ENCODE measurements around the gene TMEM272.
"Not testable (repeated sequence)": the region's sequence is repeated elsewhere in the genome, so short reads cannot be mapped to it uniquely, and the experiment has no call there.

Gene TMEM272

DNA sequence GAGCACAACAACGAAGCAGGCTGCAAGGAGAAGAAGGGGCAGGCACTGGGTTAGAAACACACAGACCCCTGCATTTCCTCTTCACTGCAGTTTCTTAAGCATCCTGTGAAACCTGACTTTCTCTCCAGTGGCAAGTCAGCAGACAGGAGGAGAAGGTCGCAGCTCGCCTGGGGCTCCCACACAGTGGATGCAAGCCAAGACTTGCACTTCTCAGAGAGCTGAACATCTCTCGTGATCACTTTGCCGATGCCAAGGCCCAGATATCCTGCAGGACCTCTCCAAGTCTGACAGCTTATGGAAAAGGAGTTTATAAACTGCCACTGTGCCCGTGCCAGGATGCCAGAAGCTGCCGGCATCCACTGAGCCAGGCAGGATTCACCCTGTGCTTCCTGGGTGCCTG lies 18.4 kb downstream of the TMEM272 start:
- peak in 1 of 58 donors; percentile 11 for DNase-seq

DNA sequence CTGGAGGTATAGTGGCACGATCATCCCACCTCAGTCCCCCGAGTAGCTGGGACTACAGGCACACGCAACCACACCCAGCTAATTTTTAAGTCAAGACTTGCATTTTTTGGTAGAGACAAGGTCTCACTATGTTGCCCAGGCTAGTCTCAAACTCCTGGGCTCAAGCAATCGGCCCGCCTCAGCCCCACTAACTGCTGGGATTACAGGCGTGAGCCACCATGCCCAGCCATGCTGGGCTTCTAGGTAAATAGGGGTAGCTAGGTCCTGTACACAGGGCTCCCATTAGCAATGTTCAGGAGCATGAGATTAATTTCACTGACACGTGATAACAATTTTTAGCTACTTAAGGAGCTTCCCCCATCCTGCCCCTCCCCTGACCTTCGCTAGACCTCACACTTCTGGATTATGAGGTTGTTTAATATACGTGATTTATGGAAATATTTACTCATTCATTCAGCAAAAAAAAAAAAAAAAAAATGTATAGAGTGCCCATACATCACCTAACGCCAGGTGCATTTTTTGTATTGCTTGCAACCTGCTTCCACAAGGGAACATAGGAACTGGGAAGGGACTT lies 19.2 kb downstream of the TMEM272 start:
- no peak for DNase-seq

GRCh38 chr13:51825165-51825592 lies 19.8 kb downstream of the TMEM272 start:
- no peak for DNase-seq

DNA sequence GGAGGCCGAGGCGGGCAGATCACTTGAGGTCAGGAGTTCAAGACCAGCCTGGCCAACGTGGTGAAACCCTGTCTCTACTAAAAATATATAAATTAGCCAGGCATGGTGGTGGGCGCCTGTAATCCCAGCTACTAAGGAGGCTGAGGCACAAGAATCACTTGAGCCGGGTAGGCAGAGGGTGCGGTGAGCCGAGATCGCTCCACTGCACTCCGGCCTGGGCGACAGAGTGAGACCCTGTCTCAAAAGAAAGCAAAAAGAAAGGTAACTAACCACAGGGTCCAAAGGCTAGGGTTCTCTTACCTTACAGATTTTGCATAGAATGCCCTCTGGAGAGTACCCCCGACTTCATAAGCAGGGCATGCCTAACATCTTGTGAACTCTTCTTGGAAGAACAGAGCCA lies 20.3 kb downstream of the TMEM272 start:
- DNase-seq, result not testable (repeated sequence)

DNA sequence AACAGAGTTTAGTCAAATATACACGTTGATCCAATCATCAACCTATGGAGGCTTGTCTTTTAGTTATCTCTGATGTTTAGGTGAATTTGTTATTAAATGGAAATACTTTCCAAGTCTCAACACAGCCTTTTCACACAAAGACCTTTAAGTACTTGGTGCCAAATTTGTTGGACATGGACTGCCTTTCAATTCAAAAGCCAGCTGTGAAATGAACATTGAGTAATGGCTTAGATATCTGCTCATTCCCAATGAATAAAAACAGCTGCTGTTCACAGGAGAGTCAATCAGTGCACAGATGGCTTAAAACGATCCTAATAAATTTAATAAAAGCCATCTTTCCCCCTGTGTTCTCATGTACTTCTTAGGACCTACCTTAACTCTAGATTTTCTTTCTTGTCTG lies 21.1 kb downstream of the TMEM272 start:
- DNase-seq, result no peak

DNA sequence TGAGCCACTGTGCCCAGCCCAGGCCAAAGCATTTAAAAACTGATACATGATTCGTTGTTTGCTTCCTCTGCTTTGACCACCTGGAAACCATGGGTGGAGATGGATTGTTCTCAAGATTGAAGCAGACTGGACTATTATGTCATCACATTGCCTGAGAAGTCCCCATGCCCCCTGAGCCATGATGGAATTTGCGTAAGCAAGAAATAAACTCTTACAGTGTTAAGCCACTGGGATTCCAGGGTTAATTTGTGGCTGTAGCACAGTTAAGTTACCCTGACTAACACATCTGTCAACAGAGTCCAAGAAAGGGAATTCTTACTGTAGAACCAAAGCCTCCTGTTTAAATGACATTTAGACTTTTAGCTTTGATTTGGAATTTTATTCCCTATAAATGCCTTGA lies 21.6 kb downstream of the TMEM272 start:
- no peak for DNase-seq

GRCh38 chr13:51822106-51822815 lies 22.7 kb downstream of the TMEM272 start:
- no peak for DNase-seq

DNA sequence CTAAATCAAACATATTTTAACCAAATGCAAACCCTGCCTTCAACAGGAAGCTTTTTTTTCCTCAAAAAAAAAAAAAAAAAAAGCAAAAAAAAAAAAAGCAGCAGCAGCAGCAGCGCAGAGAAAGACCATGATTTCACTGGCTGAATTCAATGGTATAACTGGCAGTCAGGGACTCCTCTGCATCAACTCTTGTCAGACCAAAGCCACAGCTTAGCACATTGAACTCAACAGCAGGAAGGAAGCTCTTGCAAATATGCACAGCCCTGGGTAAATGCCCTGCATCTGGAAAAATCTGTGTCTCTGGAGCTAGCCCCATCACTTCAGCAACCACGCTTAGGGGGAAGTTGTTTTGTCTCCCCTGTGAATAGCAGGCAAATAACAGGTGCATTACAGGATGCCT lies 23.4 kb downstream of the TMEM272 start:
- no peak for DNase-seq

GRCh38 chr13:51820016-51820597 lies 24.9 kb downstream of the TMEM272 start:
- DNase-seq, result no peak

DNA sequence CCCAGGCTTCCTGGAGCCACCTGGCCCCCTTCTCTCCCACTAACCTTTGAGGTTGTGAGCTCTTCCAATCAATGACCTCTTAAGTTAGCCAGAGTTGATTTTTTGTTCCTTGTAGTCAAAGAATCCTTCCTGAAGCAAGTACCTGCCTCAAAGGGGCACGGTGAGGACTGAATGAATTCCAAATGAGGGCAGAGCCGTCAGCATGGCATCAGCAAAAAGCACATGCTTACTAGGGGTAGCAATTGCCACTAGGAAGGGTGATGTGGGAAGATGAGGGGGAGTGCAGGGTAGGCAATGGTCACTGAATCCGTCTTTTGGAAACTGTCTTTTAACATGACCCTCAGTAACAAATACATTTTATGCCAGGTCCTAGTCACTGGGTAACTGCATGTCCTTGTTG lies 25.4 kb downstream of the TMEM272 start:
- no peak for DNase-seq

DNA sequence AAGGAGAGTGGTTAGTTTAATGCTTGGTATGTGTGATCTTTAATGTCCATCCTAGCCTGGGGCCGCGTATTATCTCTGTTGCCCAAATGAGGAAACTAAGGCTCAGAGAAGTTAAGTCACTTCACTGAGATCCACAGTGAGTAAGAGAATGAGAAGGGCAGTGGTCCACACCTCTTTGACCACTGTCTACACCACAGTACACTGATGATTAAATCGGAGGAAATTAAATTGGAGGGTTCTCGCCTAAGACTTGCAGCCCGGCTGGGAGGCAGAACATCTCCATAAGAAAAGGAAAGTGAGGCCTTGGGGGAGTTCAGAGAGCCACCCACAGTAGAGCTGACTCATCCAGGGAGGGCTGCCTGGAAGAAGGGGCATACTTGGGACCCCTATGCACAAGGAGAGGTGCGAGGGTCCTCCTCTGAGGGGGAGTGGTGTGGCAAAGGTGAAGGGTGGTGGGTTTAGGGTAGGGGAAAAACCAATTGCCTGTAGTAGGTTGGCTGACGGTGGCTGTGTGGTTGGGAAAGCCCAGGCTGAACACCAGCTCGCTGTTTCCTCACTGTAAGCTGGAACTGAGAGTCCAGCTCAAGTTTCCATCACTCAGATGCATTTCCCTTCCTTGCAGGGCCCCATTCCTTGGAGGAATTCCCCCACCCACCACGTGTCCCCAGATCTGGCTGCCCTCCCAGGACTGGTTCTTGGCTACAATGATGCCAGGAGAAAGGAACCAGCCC lies 26.0 kb downstream of the TMEM272 start:
- peak in 25 of 58 donors; percentile 4 to 52 (median 19) for DNase-seq

GRCh38 chr13:51818276-51818675 lies 26.7 kb downstream of the TMEM272 start:
- DNase-seq, result no peak

GRCh38 chr13:51817717-51818116 lies 27.3 kb downstream of the TMEM272 start:
- no peak for DNase-seq

GRCh38 chr13:51816604-51817249 lies 28.2 kb downstream of the TMEM272 start:
- DNase-seq, result no peak

DNA sequence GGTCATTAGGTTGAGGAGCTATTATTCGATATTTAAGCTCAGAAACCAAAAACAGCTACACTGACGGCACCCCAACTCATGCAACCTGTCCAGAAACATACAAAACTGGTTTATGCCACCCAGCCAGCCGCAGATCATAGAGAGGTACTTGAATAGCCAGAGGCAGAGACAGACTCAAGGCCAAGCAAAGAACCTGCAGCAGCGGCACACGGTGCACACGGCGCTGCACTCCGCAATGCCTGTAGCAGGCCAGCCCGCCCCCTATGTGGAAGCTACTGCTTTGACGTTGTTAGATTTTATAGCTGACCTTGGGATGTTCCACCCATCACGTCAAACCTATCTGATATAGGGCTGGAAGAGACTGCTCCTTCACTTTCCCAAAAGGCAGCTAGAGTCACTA lies 29.1 kb downstream of the TMEM272 start:
- no peak for DNase-seq

DNA sequence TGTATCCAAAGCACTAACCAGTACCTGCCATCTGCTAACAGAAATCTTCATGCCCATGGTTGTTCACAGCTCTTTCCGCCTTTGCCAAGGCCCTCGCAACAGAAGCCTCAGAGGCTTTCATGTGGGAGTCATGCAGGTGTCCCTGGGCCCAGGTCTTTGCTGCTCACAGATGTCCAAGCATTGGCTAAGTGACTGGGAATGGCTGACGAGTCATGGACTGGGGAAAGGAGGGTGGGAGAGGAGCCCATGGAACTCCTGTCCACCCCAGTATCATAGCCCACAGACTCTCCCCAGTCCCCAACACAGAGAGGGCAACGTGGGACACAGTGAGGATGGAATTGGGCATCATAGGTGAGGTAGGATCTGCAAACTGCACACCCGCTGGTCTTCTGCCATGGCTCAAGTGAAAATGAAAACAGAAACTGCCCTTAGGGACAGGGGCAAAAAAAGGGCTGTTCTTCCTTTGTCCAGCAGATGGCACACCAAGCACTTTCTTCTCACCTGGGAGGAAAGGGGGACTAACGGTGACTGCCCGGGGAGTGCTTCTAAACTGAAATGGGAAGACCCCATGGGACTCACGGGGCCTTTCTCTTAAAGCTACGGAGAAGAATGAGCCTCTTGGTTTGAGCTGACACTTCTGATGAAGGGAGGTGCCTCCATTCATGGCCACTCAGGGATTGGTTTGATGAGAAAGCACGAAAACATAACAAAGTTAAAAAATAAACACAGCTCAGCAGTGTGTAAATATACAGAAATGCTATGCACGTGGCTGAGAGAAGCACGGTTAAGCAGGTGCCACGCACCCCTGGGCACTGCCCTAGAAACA lies 29.9 kb downstream of the TMEM272 start:
- peak in 30 of 58 donors; percentile 5 to 55 (median 24) for DNase-seq

- no peak for DNase-seq
Measured at GRCh38 chr13:51814071-51814470, 30.9 kb downstream of the TMEM272 start.

DNA sequence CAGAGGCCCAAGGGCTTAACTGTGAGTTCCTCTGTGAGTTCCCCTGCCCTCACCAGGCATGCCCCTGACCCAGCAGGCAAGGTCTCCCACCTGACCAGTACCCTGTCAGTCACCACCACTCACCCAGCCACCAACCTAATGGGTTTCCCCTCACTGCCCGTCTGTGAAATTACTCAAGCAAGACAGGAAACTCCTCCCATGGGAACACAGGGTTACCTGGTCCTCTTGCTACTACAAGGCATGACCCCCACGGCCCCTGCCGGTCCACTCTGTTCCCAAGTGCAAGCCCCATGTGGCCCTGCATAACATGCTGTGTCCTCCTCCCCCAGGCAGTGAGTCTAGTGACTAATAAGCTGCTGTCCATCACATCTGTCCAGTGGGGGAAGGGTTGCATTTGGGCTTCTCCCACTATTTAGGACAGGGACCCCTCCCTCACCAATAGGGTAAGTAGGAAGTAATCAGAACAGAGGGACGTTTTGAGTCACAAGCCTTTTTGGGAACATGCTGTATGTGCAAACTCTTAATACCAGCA lies 33.0 kb downstream of the TMEM272 start:
- DNase-seq, result no peak

DNA sequence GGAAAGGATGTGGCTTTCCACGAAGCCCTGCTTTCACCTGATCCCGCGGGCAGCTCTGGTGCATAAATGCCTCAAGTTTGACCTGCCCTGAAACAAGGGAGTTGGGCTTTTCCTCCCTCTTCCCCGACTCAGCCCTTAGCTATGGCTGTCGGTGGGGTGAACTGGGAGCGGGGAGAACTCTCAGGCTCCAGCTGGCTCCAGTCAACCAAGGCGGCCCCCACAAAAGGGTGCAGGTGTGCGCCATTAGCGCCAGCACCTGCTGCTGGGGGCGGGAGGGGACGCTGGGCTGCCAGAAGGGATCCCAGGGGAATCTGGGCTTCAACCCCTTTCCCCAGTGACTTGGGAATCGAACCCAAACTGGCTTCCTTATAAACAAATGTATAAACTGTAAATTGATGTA lies 33.9 kb downstream of the TMEM272 start:
- DNase-seq, result no peak

GRCh38 chr13:51808811-51809210 lies 36.2 kb downstream of the TMEM272 start:
- DNase-seq, result no peak
